H1 (cell line): Measurements from ENCODE around the gene NFATC4. TPM values are rescaled to one million over a fixed set of nuclear protein-coding genes. Genes with fewer than 3 reads are reported as not detected.

Experiments used
- CTCF ChIA-PET: fragments of 300-600 bp; sonication (Branson Sonifier 250); formaldehyde crosslinking; loops from one replicate; lab custom pipeline; 2021; ENCODE audit not compliant: partially characterized antibody; lab: Charles Lee
- POLR2A ChIA-PET: fragments of 300-600 bp; sonication (Branson Sonifier 250); formaldehyde crosslinking; loops from one replicate; lab custom pipeline; 2021; ENCODE audit warnings: inconsistent platforms; ENCODE audit not compliant: partially characterized antibody; lab: Charles Lee
- DNase-seq, 2 experiments: peaks; one replicate each; pipeline versions ENCODE4 v3.0.0 to v3.0.0-alpha.2; 2010 to 2022; ENCODE audit warnings: low spot score in 2 of 2, low read depth in 1 of 2, mixed read lengths in 1 of 2
- FAIRE-seq: peaks from 2 replicates; lab custom pipeline; 2011; peaks lifted over from hg19 to GRCh38; lab: Jason Lieb, UNC
- H2AFZ ChIP-seq: 2 replicates; pipeline ENCODE4 v1.8.1; 2012; ENCODE audit warnings: low read length, inconsistent platforms
- H2AK5ac ChIP-seq: 2 replicates; pipeline ENCODE4 v1.6.1; 2013; ENCODE audit warnings: low read depth, low read length
- H2BK120ac ChIP-seq: replicated peaks from 2 replicates; pipeline ENCODE3; 2013; ENCODE audit warnings: low read depth, low read length, inconsistent platforms
- H2BK12ac ChIP-seq: 2 replicates; pipeline ENCODE4 v1.6.1; 2013; ENCODE audit warnings: low read depth, low read length
- H2BK15ac ChIP-seq: 2 replicates; pipeline ENCODE4 v1.6.1; 2013; ENCODE audit warnings: low read length
- H2BK20ac ChIP-seq: 2 replicates; pipeline ENCODE4 v1.6.1; 2013; ENCODE audit warnings: low read length
- H2BK5ac ChIP-seq: 2 replicates; pipeline ENCODE4 v1.6.1; 2013; ENCODE audit warnings: low read depth, low read length
- H3K14ac ChIP-seq: 2 replicates; pipeline ENCODE4 v1.6.1; 2013; ENCODE audit warnings: inconsistent platforms; ENCODE audit not compliant: insufficient read length
- H3K18ac ChIP-seq: 2 replicates; pipeline ENCODE4 v1.6.1; 2013; ENCODE audit warnings: low read length; ENCODE audit errors: extremely low read depth
- H3K23ac ChIP-seq: 2 replicates; pipeline ENCODE4 v1.6.1; 2013; ENCODE audit warnings: inconsistent platforms; ENCODE audit not compliant: insufficient read length
- H3K23me2 ChIP-seq: 2 replicates; pipeline ENCODE4 v1.6.1; 2013; ENCODE audit warnings: low read depth, low read length
- H3K27ac ChIP-seq: 2 replicates; pipeline ENCODE4 v1.6.1; 2011; ENCODE audit warnings: low read depth, low read length, inconsistent platforms
- H3K27me3 ChIP-seq, 4 experiments: replicated peaks in 1 of 4; 1 replicate in 1 of 4; 2 replicates in 3 of 4; pipeline versions ENCODE4 v1.6.1 to v1.8.1; 2011 to 2013; ENCODE audit warnings: low read length in 3 of 4, mild to moderate bottlenecking in 3 of 4, inconsistent platforms in 2 of 4, mixed read lengths in 2 of 4, moderate library complexity in 1 of 4; ENCODE audit not compliant: control insufficient read depth in 3 of 4, insufficient read depth in 3 of 4; ENCODE audit errors: extremely low read depth in 1 of 4
- H3K36me3 ChIP-seq, 4 experiments: 2 replicates each; pipeline versions ENCODE4 v1.6.1 to v1.8.1; 2011 to 2013; ENCODE audit warnings: mild to moderate bottlenecking in 4 of 4, low read length in 3 of 4, moderate library complexity in 2 of 4, control low read depth in 1 of 4, inconsistent platforms in 1 of 4; ENCODE audit not compliant: insufficient read depth in 4 of 4, control insufficient read depth in 2 of 4
- H3K4ac ChIP-seq: replicated peaks from 2 replicates; pipeline ENCODE3; 2013; ENCODE audit warnings: low read length, low read depth, mixed read lengths, inconsistent platforms; ENCODE audit not compliant: insufficient read length
- H3K4me1 ChIP-seq, 4 experiments: replicated peaks in 1 of 4; 1 replicate in 1 of 4; 2 replicates in 3 of 4; pipeline versions ENCODE4 v1.6.1 to v1.8.1; 2011 to 2013; ENCODE audit warnings: low read length in 3 of 4, inconsistent platforms in 2 of 4, mixed read lengths in 1 of 4; ENCODE audit not compliant: insufficient read depth in 4 of 4, control insufficient read depth in 3 of 4
- H3K4me2 ChIP-seq, 2 experiments: 2 replicates each; pipeline versions ENCODE4 v1.6.1 to v1.8.1; 2011 to 2013; ENCODE audit warnings: low read depth in 2 of 2, low read length in 2 of 2, control low read depth in 1 of 2, inconsistent platforms in 1 of 2, mild to moderate bottlenecking in 1 of 2; ENCODE audit not compliant: insufficient read depth in 1 of 2
- H3K4me3 ChIP-seq, 4 experiments: fragments of 200-600, 300-600 bp in 1 of 4; sonication (generic), shearing (Covaris generic), sonication (Bioruptor Twin) in 1 of 4; 2 replicates each; pipeline versions ENCODE4 v1.5.1 to v1.8.1; 2011 to 2016; ENCODE audit warnings: low read length in 4 of 4, low read depth in 3 of 4, control low read depth in 2 of 4, inconsistent platforms in 2 of 4, mild to moderate bottlenecking in 2 of 4, mixed read lengths in 1 of 4, moderate library complexity in 1 of 4; ENCODE audit not compliant: insufficient read depth in 2 of 4; ENCODE audit errors: extremely low read depth in 1 of 4
- H3K56ac ChIP-seq: replicated peaks from 2 replicates; pipeline ENCODE3; 2013; ENCODE audit warnings: low read depth, mild to moderate bottlenecking, mixed read lengths, low read length, inconsistent platforms; ENCODE audit not compliant: insufficient read length
- H3K79me1 ChIP-seq: 2 replicates; pipeline ENCODE4 v1.6.1; 2013; ENCODE audit warnings: low read depth, low read length, control low read depth
- H3K79me2 ChIP-seq, 2 experiments: 2 replicates each; pipeline versions ENCODE4 v1.6.1 to v1.8.1; 2012 to 2013; ENCODE audit warnings: low read length in 2 of 2, mild to moderate bottlenecking in 2 of 2, inconsistent platforms in 1 of 2; ENCODE audit not compliant: insufficient read depth in 2 of 2, control insufficient read depth in 1 of 2
- H3K9ac ChIP-seq, 4 experiments: replicated peaks in 1 of 4; 1 replicate in 1 of 4; 2 replicates in 3 of 4; pipeline versions ENCODE4 v1.6.1 to v1.8.1; 2011 to 2013; ENCODE audit warnings: low read depth in 3 of 4, low read length in 3 of 4, control low read depth in 2 of 4, mild to moderate bottlenecking in 2 of 4, moderate library complexity in 2 of 4, inconsistent platforms in 1 of 4; ENCODE audit errors: extremely low read depth in 1 of 4
- H3K9me3 ChIP-seq, 2 experiments: 2 replicates each; pipeline versions ENCODE4 v1.6.1 to v1.8.1; 2012 to 2013; ENCODE audit warnings: mild to moderate bottlenecking in 2 of 2, moderate library complexity in 2 of 2, control low read depth in 1 of 2, inconsistent platforms in 1 of 2, low read depth in 1 of 2, low read length in 1 of 2, mixed read lengths in 1 of 2; ENCODE audit not compliant: insufficient read depth in 2 of 2
- H4K20me1 ChIP-seq, 2 experiments: replicated peaks in 1 of 2; 2 replicates each; pipeline versions ENCODE3 to v1.8.1; 2011 to 2013; ENCODE audit warnings: inconsistent platforms in 2 of 2, low read length in 2 of 2, mild to moderate bottlenecking in 1 of 2; ENCODE audit not compliant: insufficient read depth in 2 of 2, control insufficient read depth in 1 of 2
- H4K5ac ChIP-seq: 2 replicates; pipeline ENCODE4 v1.6.1; 2013; ENCODE audit warnings: low read length, low read depth, mixed read lengths, inconsistent platforms; ENCODE audit not compliant: insufficient read length
- H4K8ac ChIP-seq: 2 replicates; pipeline ENCODE4 v1.8.0; 2013; ENCODE audit warnings: mild to moderate bottlenecking, moderate library complexity, low read length, inconsistent platforms; ENCODE audit not compliant: insufficient read depth; ENCODE audit errors: extremely low read depth
- H4K91ac ChIP-seq: replicated peaks from 2 replicates; pipeline ENCODE3; 2013; ENCODE audit warnings: low read length, mixed read lengths, inconsistent platforms; ENCODE audit not compliant: insufficient read length
- CBX5 ChIP-seq: fragments of 300-800, 300-1000 bp; sonication (generic); IDR thresholded peaks from 2 replicates; pipeline ENCODE4 v1.7.1; 2016; ENCODE audit warnings: antibody characterized with exemption, low read length, low read depth
- FOSL1 ChIP-seq: IDR thresholded peaks from 2 replicates; pipeline ENCODE4 v1.6.1; 2011; ENCODE audit warnings: mild to moderate bottlenecking, low read depth, low read length, moderate library complexity; ENCODE audit not compliant: insufficient read depth
- NRF1 ChIP-seq: IDR thresholded peaks from 2 replicates; pipeline ENCODE4 v1.6.1; 2011; ENCODE audit warnings: mild to moderate bottlenecking, low read depth, low read length, improper control_type of control experiment
- POLR2AphosphoS5 ChIP-seq: IDR thresholded peaks from 2 replicates; pipeline ENCODE4 v1.6.1; 2011; ENCODE audit warnings: low read depth, low read length
- POU5F1 ChIP-seq: IDR thresholded peaks from 2 replicates; pipeline ENCODE4 v1.6.1; 2011; ENCODE audit warnings: low read depth, mild to moderate bottlenecking, low read length, moderate library complexity
- WGBS, 2 experiments: shearing (Covaris generic) in 1 of 2; methylation state at CpG; one replicate each; pipeline versions ENCODE4 v1.1.6 to v1.1.7; 2013 to 2015; ENCODE audit warnings: low lambda C conversion rate in 2 of 2, mixed read lengths in 2 of 2, inconsistent platforms in 1 of 2, low coverage in 1 of 2, missing lambda C conversion rate in 1 of 2; ENCODE audit not compliant: insufficient replicate concordance in 2 of 2, insufficient coverage in 1 of 2, insufficient read length in 1 of 2; ENCODE audit errors: extremely low coverage in 1 of 2, missing lambda C conversion rate in 1 of 2; 5-methylcytosine and 5-hydroxymethylcytosine counted together
- polyA plus RNA-seq, 7 experiments: library from polyadenylated mRNA; depleted of rRNA in 3 of 7; stranded (reverse) in 5 of 7; unstranded in 2 of 7; fragments of >200 nt in 5 of 7; fragments of 200-250 nt in 2 of 7; gene quantifications; 1 replicate in 5 of 7; 2 replicates in 1 of 7; 4 replicates in 1 of 7; pipeline versions ENCODE4 v1.2.1 to v1.2.3, GENCODE V29; 2011 to 2013; ENCODE audit warnings: missing spikeins in 2 of 7, mixed read lengths in 2 of 7
- total RNA-seq: library from RNA; stranded (reverse); fragmentation: NEBNext Ultra II Directional; extraction: Animal tissue kit (Norgen Biotek cat#: 25700); gene quantifications from 2 replicates; pipeline ENCODE4 v1.2.1, GENCODE V29; 2021

NFATC4 gene
- total and polyA plus RNA-seq, 2 of the 8 experiments (the other 6 are each of a cell fraction or from before 2014, with no cell fraction given): 47.3 to 50.3 TPM

- Histone ChIP-seq H3K4me2 (no peak overlapping the region), H3K56ac (no peak overlapping the region), H3K9me3 (no peaks in the 10 kb centered on the region), H3K4me1 (0 out of 7 replicates have a peak, but pooled peaks cover 0 to 4% (median 0%) of the 10 kb centered on the region in 4 experiments), H2AFZ (no peak overlapping the region), H4K8ac (no peak overlapping the region), H2BK120ac (no peak overlapping the region), H3K14ac (no peak overlapping the region), H2BK5ac (no peak overlapping the region), H3K27me3 (peaks cover 0 to 2% (median 0%) of the 10 kb centered on the region in 4 experiments; a peak in 1 of 7 replicates), H4K20me1 (no peaks in the 10 kb centered on the region), H4K91ac (no peak overlapping the region), H3K23me2 (no peaks in the 10 kb centered on the region), H3K27ac (no peak overlapping the region), H3K79me2 (no peaks in the 10 kb centered on the region), H2BK15ac (peak overlapping the region; percentile 94; the same call in 1 of the 2 replicates), H2BK20ac (peak overlapping the region; percentile 80; the same call in 1 of the 2 replicates), H2BK12ac (peak overlapping the region; percentile 84; the same call in 1 of the 2 replicates), H3K36me3 (no peaks in the 10 kb centered on the region), H3K23ac (no peak overlapping the region), H3K18ac (no peak overlapping the region), H2AK5ac (peak overlapping the region; percentile 69; the same call in 1 of the 2 replicates), H3K79me1 (no peaks in the 10 kb centered on the region), H3K4me3 (no peak overlapping the region), H3K9ac (no peak overlapping the region), H3K4ac (no peak overlapping the region), H4K5ac (no peak overlapping the region)
- 87% methylated on average over 6 of the region's 6 CpGs; no CpG with 5 or more reads in 1 of the 2 experiments for WGBS, 2 experiments
- FAIRE-seq (no peak), DNase-seq (no peak)
- ChIA-PET POLR2A (interaction anchor here (4.7 kb wide), 1 partner anchor 12 kb away, joined by 27 read pairs; no protein-coding TSS in a partner anchor), CTCF (interaction anchor here (0.6 to 5.4 kb wide), 12 partner anchors 12 to 83 kb away, joined by 3 to 40 read pairs (median 4); partner anchors contain the start of gene CIDEB)
- no peak for TF ChIP-seq NRF1
- no peak for TF ChIP-seq POU5F1
- no peak for TF ChIP-seq CBX5
- no peak for TF ChIP-seq POLR2AphosphoS5
- TF ChIP-seq FOSL1: no peak
Observed at GRCh38 chr14:24390701-24391468, 22.9 kb downstream of the NFATC4 start.
